Measurements from ENCODE around the gene KCNH4. TPM values are rescaled to one million over a fixed set of nuclear protein-coding genes. Genes with fewer than 3 reads are reported as not detected.

Gene KCNH4
- polyA plus RNA-seq, 3 donors, result 0.05 TPM; not detected in 2

- peaks cover 8 to 26% of the 10 kb centered on the region in 2 donors for H3K27me3 ChIP-seq (ENCODE audit: control insufficient read depth in 2 of 2, insufficient read depth in 2 of 2, low read length in 2 of 2)
- peak overlapping the region; percentile 74 to 88 for H3K27ac ChIP-seq (ENCODE audit: low read depth in 1 of 2, low read length in 2 of 2)
- peaks cover 0 to 14% of the 10 kb centered on the region in 2 donors for H3K9me3 ChIP-seq (replicated peaks in 1 of 2; ENCODE audit: control insufficient read depth in 1 of 2, insufficient read depth in 1 of 2, low read length in 2 of 2)
- H3K4me1 ChIP-seq (ENCODE audit: control insufficient read depth in 1 of 2, insufficient read depth in 2 of 2, low read length in 2 of 2), result peaks cover 74 to 85% of the 10 kb centered on the region in 2 donors
- no peaks in the 10 kb centered on the region for H3K36me3 ChIP-seq (replicated peaks in 1 of 2; ENCODE audit: control insufficient read depth in 1 of 2, insufficient read depth in 2 of 2, low read length in 2 of 2)
- H3K4me3 ChIP-seq (replicated peaks in 1 of 3; ENCODE audit: low read depth in 2 of 3, low read length in 3 of 3), result peak overlapping the region; percentile 41 to 89 (median 68)
- Mint-ChIP-seq H3K9me3 (peaks cover 0 to 8% (median 6%) of the 10 kb centered on the region in 7 donors), H3K27me3 (ENCODE audit: low read depth in 3 of 3) (peaks cover 23 to 29% (median 26%) of the 10 kb centered on the region in 3 donors), H3K4me1 (peaks cover 75% of the 10 kb centered on the region), H3K4me3 (peak overlapping the region; percentile 87 to 95), H3K36me3 (peaks cover 0 to 3% of the 10 kb centered on the region in 2 donors), H3K27ac (peak overlapping the region; percentile 86 to 93 (median 92))
- peak; percentile 76 to 81 (median 80) for DNase-seq
- peak overlapping the region; percentile 64 for H3K9ac ChIP-seq (ENCODE audit: insufficient read depth, low read length, poor library complexity, severe bottlenecking)
- peak; percentile 96 for TF ChIP-seq CTCF (IDR thresholded peaks at IDR 0.05)
- H2AFZ ChIP-seq (ENCODE audit: insufficient read depth, low read depth, low read length, poor library complexity, severe bottlenecking), result peak overlapping the region; percentile 95
- 4% methylated on average over 83 of the region's 83 CpGs for whole genome bisulfite sequencing (ENCODE audit: insufficient coverage)
- H4K20me1 ChIP-seq (ENCODE audit: insufficient read depth, low read length), result no peaks in the 10 kb centered on the region
- H3K79me2 ChIP-seq (ENCODE audit: insufficient read depth, low read length), result no peaks in the 10 kb centered on the region
- intact Hi-C loops (cut with micrococcal nuclease), result loop anchor here in 1 of 2 donors (10.0 kb wide), 1 partner anchor 159 kb away; the partner anchor contains the start of gene NKIRAS2
- H3K4me2 ChIP-seq (replicated peaks; ENCODE audit: extremely low read depth, low read length, poor library complexity, severe bottlenecking), result peak overlapping the region; percentile 94
Measured at GRCh38 chr17:42183741-42184711, 3.1 kb upstream of the KCNH4 start.

Measured in CD14-positive monocyte (primary cell).